ENCODE results near the gene KCNQ1.

DNA sequence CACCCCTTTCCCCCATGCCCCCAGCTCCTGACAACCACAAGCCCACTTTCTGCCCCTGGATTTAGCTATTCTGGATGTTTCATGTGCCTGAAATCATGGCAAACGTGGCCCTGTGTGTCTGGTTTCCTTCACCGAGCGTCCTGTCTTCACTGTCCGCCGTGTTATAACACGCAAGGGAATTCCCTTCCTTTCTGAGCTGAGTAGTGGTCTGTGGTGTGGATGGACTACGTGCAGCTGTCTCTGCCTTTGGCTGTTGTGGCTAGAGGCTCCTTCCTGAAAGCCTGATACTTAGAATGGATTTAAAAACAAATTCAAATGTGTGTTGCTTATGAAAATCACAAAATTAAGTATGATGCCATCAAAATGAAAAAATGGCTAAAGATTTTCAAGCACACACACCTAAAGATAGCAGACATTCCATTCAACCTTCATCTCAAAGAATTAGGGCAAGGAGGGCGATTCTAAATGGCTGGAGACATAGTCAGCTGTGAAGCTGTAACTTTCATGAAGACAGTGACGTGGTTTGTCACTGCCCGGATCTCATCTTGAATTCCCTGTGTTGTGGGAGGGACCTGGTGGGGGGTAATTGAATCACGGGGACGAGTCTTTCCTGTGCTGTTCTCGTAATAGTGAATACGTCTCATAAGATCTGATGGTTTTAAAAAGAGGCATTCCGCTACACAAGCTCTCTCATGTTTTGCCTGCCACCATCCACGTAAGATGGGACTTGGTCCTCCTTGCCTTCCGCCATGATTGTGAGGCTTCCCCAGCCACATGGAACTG, 30.5 kb downstream of the KCNQ1 start:
- TF ChIP-seq EZH2 (IDR thresholded peaks at IDR 0.05; ENCODE audit: borderline replicate concordance, insufficient read depth, low read length, poor library complexity, severe bottlenecking): no peak
- no peak for TF ChIP-seq CTCF (IDR thresholded peaks at IDR 0.05; ENCODE audit: poor library complexity, severe bottlenecking)
- no peak for TF ChIP-seq EP300 (conservative IDR thresholded peaks at IDR 0.05; ENCODE audit: poor library complexity, severe bottlenecking)
- no peak for TF ChIP-seq RAD21 (conservative IDR thresholded peaks at IDR 0.05)
- no peak for TF ChIP-seq TAF1 (IDR thresholded peaks at IDR 0.05; ENCODE audit: low read depth)
- no peak for TF ChIP-seq POLR2AphosphoS5 (IDR thresholded peaks at IDR 0.05)

Data from neural cell (in vitro differentiated cells).